ENCODE results near the gene SAT2.
A peak's percentile ranks its signal among the peaks of the same experiment; 100 is the strongest.

The SAT2 gene

GRCh38 chr17:7592422-7593021, 35.1 kb downstream of the SAT2 start:
- DNase-seq (ENCODE audit: low read depth in 2 of 2): no peak

- no peak for DNase-seq (ENCODE audit: low read depth in 2 of 2)
These were observed 36.0 kb downstream of the SAT2 start for GRCh38 chr17:7591596-7591995.

GRCh38 chr17:7590743-7591142, 36.9 kb downstream of the SAT2 start:
- no peak for DNase-seq (ENCODE audit: low read depth in 2 of 2)

- DNase-seq (ENCODE audit: low read depth in 2 of 2): no peak
These were observed 37.5 kb downstream of the SAT2 start, which contains the start of gene SOX15 for GRCh38 chr17:7589891-7590691. SOX15 (minus strand) TSS chr17:7590094; CDS start chr17:7589676, 418 bp downstream.

- DNase-seq (ENCODE audit: low read depth in 2 of 2): peak; percentile 40 to 41
These were observed 38.3 kb downstream of the SAT2 start for GRCh38 chr17:7589204-7589868.

GRCh38 chr17:7588553-7589203, 38.9 kb downstream of the SAT2 start:
- DNase-seq (ENCODE audit: low read depth in 2 of 2): no peak

GRCh38 chr17:7587420-7588151, 40.0 kb downstream of the SAT2 start:
- DNase-seq (ENCODE audit: low read depth in 2 of 2): no peak

GRCh38 chr17:7586673-7587419, 40.8 kb downstream of the SAT2 start:
- no peak for DNase-seq (ENCODE audit: low read depth in 2 of 2)

- DNase-seq (ENCODE audit: low read depth in 2 of 2): peak; percentile 94
These were observed 44.1 kb downstream of the SAT2 start, which contains the start of gene MPDU1 for GRCh38 chr17:7583253-7584109. MPDU1 (plus strand) TSS chr17:7583852; CDS start chr17:7583863, 11 bp downstream.

- DNase-seq (ENCODE audit: low read depth in 2 of 2): no peak
These were observed 45.0 kb downstream of the SAT2 start for GRCh38 chr17:7582396-7583252.

GRCh38 chr17:7580604-7581575, 46.7 kb downstream of the SAT2 start:
- no peak for DNase-seq (ENCODE audit: low read depth in 2 of 2)

GRCh38 chr17:7579834-7580603, 47.6 kb downstream of the SAT2 start:
- no peak for DNase-seq (ENCODE audit: low read depth in 2 of 2)

GRCh38 chr17:7579001-7579833, 48.4 kb downstream of the SAT2 start, which contains the start of gene CD68:
CD68 (plus strand) TSS chr17:7579638; CDS start chr17:7579678, 40 bp downstream.
- peak; percentile 66 to 72 for DNase-seq (ENCODE audit: low read depth in 2 of 2)

- DNase-seq (ENCODE audit: low read depth in 2 of 2): no peak
These were observed 50.1 kb downstream of the SAT2 start for GRCh38 chr17:7577327-7578199.
